GM23248 (cell line): ENCODE data around the gene TMEM270. TPM values are rescaled to one million over a fixed set of nuclear protein-coding genes. Genes with fewer than 3 reads are reported as not detected.

Experiments used
- DNase-seq: peaks from one replicate; pipeline ENCODE4 v3.0.0-alpha.2; 2015
- H2AFZ ChIP-seq: fragments of 200-600 bp; sonication (generic); 2 replicates; pipeline ENCODE4 v1.6.1; 2016; ENCODE audit warnings: antibody characterized with exemption
- H3F3A ChIP-seq: fragments of 200-600 bp; sonication (generic); 2 replicates; pipeline ENCODE4 v1.6.1; 2016; ENCODE audit warnings: mild to moderate bottlenecking, antibody characterized with exemption, mixed run types; ENCODE audit not compliant: insufficient read depth
- H3K27ac ChIP-seq: fragments of 200-600 bp; sonication (generic); 2 replicates; pipeline ENCODE4 v1.5.1; 2016; ENCODE audit warnings: mild to moderate bottlenecking
- H3K27me3 ChIP-seq: fragments of 200-600 bp; sonication (generic); replicated peaks from 2 replicates; pipeline ENCODE4 v1.6.1; 2016; ENCODE audit warnings: mild to moderate bottlenecking; ENCODE audit not compliant: insufficient read depth
- H3K36me3 ChIP-seq: fragments of 200-600 bp; sonication (generic); 2 replicates; pipeline ENCODE4 v1.6.1; 2016; ENCODE audit warnings: low read depth, mild to moderate bottlenecking
- H3K4me1 ChIP-seq: fragments of 200-600 bp; sonication (generic); 2 replicates; pipeline ENCODE4 v1.6.1; 2016; ENCODE audit warnings: mild to moderate bottlenecking; ENCODE audit not compliant: insufficient read depth
- H3K4me2 ChIP-seq: fragments of 200-600 bp; sonication (generic); one replicate; pipeline ENCODE4 v1.6.1; 2016; ENCODE audit warnings: mild to moderate bottlenecking; ENCODE audit not compliant: unreplicated experiment
- H3K4me3 ChIP-seq: fragments of 200-600 bp; sonication (generic); 2 replicates; pipeline ENCODE4 v1.5.1; 2016; ENCODE audit warnings: mild to moderate bottlenecking
- H3K79me2 ChIP-seq: fragments of 200-600 bp; sonication (generic); 2 replicates; pipeline ENCODE4 v1.6.1; 2016; ENCODE audit warnings: mild to moderate bottlenecking; ENCODE audit not compliant: insufficient read depth
- H3K9ac ChIP-seq: fragments of 200-600 bp; sonication (generic); 2 replicates; pipeline ENCODE4 v1.6.1; 2016; ENCODE audit warnings: mild to moderate bottlenecking
- H3K9me2 ChIP-seq: fragments of 200-600 bp; sonication (generic); 2 replicates; pipeline ENCODE4 v1.6.1; 2016; ENCODE audit warnings: mixed run types, mild to moderate bottlenecking, moderate library complexity; ENCODE audit not compliant: insufficient read depth
- H3K9me3 ChIP-seq: fragments of 200-600 bp; sonication (generic); one replicate; pipeline ENCODE4 v1.6.1; 2017; ENCODE audit warnings: low read depth
- H4K20me1 ChIP-seq: fragments of 200-600 bp; sonication (generic); 2 replicates; pipeline ENCODE4 v1.6.0; 2016; ENCODE audit not compliant: insufficient read depth
- EZH2 ChIP-seq: fragments of 200-600 bp; sonication (generic); IDR thresholded peaks from 2 replicates; pipeline ENCODE4 v1.6.1; 2018; ENCODE audit warnings: antibody characterized with exemption, mild to moderate bottlenecking; ENCODE audit not compliant: insufficient read depth, poor library complexity, severe bottlenecking
- EZH2phosphoT487 ChIP-seq: fragments of 200-600 bp; sonication (generic); IDR thresholded peaks from 2 replicates; pipeline ENCODE4 v1.6.1; 2018; ENCODE audit warnings: antibody characterized with exemption, moderate library complexity, mild to moderate bottlenecking, low read depth; ENCODE audit not compliant: insufficient read depth
- WGBS, 2 experiments: methylation state at CpG; one replicate each; pipeline ENCODE4 v1.1.6; 2015 to 2017; ENCODE audit warnings: low lambda C conversion rate in 2 of 2, low coverage in 1 of 2; ENCODE audit errors: missing lambda C conversion rate in 2 of 2; 5-methylcytosine and 5-hydroxymethylcytosine counted together
- in situ Hi-C: fragments of 300-500 bp; cut with MboI; formaldehyde crosslinking; loops from 2 replicates; pipeline ENCODE4 v1.15.0; 2020
- polyA plus RNA-seq: library from polyadenylated mRNA; unstranded; fragments of >200 nt; fragmentation: Nextera tagmentation; extraction: Ambion mirVana; gene quantifications from 2 replicates; pipeline ENCODE4 v1.2.1, GENCODE V29; 2016
- total RNA-seq: library from RNA; depleted of rRNA; stranded (reverse); fragments of >200 nt; shearing (Covaris generic); gene quantifications from 2 replicates; pipeline ENCODE4 v1.2.3, GENCODE V29; 2014

The TMEM270 gene
- total and polyA plus RNA-seq, 2 experiments from 2014 or later, result not detected

GRCh38 chr7:73823873-73824592 lies 36.9 kb upstream of the TMEM270 start:
- DNase-seq, result no peak
- Histone ChIP-seq H3K9me2 (no peaks in the 10 kb centered on the region), H3K4me1 (peaks cover 10% of the 10 kb centered on the region), H3F3A (0 out of 2 replicates have a peak, but pooled peaks cover 8% of the 10 kb centered on the region), H3K27ac (no peak overlapping the region), H3K36me3 (no peaks in the 10 kb centered on the region), H2AFZ (no peak overlapping the region), H3K9ac (no peak overlapping the region), H3K27me3 (no peaks in the 10 kb centered on the region), H3K4me2 (no peak overlapping the region), H3K79me2 (no peaks in the 10 kb centered on the region), H4K20me1 (no peaks in the 10 kb centered on the region), H3K4me3 (no peak overlapping the region), H3K9me3 (no peaks in the 10 kb centered on the region)
- WGBS, 2 experiments, result 96 to 100% methylated on average over 8 to 11 of the region's 11 CpGs
- in situ Hi-C loops, result no loop called here
- no peak for TF ChIP-seq EZH2
- TF ChIP-seq EZH2phosphoT487, result no peak

GRCh38 chr7:73824986-73825385 lies 36.0 kb upstream of the TMEM270 start:
- 90 to 92% methylated on average over 9 of the region's 9 CpGs for WGBS, 2 experiments
- no peaks in the 10 kb centered on the region for H3K27me3 ChIP-seq
- H3K27ac ChIP-seq, result no peak overlapping the region
- no peak for DNase-seq
- no peak for TF ChIP-seq EZH2phosphoT487
- no peak for TF ChIP-seq EZH2
- no peaks in the 10 kb centered on the region for H3K9me2 ChIP-seq
- H3K4me1 ChIP-seq, result peaks cover 10% of the 10 kb centered on the region
- no peak overlapping the region for H3K9ac ChIP-seq
- in situ Hi-C loops, result no loop called here
- no peaks in the 10 kb centered on the region for H3K79me2 ChIP-seq
- H3F3A ChIP-seq, result 0 out of 2 replicates have a peak, but pooled peaks cover 8% of the 10 kb centered on the region
- H3K9me3 ChIP-seq, result no peaks in the 10 kb centered on the region
- no peak overlapping the region for H2AFZ ChIP-seq
- no peaks in the 10 kb centered on the region for H3K36me3 ChIP-seq
- no peaks in the 10 kb centered on the region for H4K20me1 ChIP-seq
- no peak overlapping the region for H3K4me3 ChIP-seq
- no peak overlapping the region for H3K4me2 ChIP-seq

GRCh38 chr7:73827567-73828106 lies 33.3 kb upstream of the TMEM270 start:
- Histone ChIP-seq H3K9ac (no peak overlapping the region), H3K79me2 (no peaks in the 10 kb centered on the region), H3F3A (0 out of 2 replicates have a peak, but pooled peaks cover 8% of the 10 kb centered on the region), H3K4me3 (no peak overlapping the region), H4K20me1 (no peaks in the 10 kb centered on the region), H3K36me3 (no peaks in the 10 kb centered on the region), H3K9me2 (no peaks in the 10 kb centered on the region), H3K9me3 (no peaks in the 10 kb centered on the region), H3K27me3 (no peaks in the 10 kb centered on the region), H2AFZ (no peak overlapping the region), H3K4me2 (no peak overlapping the region), H3K27ac (no peak overlapping the region), H3K4me1 (peaks cover 7% of the 10 kb centered on the region)
- in situ Hi-C loops, result no loop called here
- 42 to 63% methylated on average over 7 to 11 of the region's 11 CpGs for WGBS, 2 experiments
- no peak for TF ChIP-seq EZH2
- TF ChIP-seq EZH2phosphoT487, result no peak
- DNase-seq, result no peak

GRCh38 chr7:73828107-73828803 lies 32.7 kb upstream of the TMEM270 start:
- peaks cover 2% of the 10 kb centered on the region for H3K4me1 ChIP-seq
- H3K79me2 ChIP-seq, result no peaks in the 10 kb centered on the region
- no peaks in the 10 kb centered on the region for H3K27me3 ChIP-seq
- H3F3A ChIP-seq, result 0 out of 2 replicates have a peak, but pooled peaks cover 4% of the 10 kb centered on the region
- no peak overlapping the region for H3K4me2 ChIP-seq
- TF ChIP-seq EZH2 (no peak), EZH2phosphoT487 (no peak)
- WGBS, 2 experiments, result 77 to 81% methylated on average over 11 to 14 of the region's 14 CpGs
- no peaks in the 10 kb centered on the region for H3K9me2 ChIP-seq
- DNase-seq, result peak; percentile 63
- no peak overlapping the region for H2AFZ ChIP-seq
- H4K20me1 ChIP-seq, result no peaks in the 10 kb centered on the region
- no peak overlapping the region for H3K4me3 ChIP-seq
- no peaks in the 10 kb centered on the region for H3K36me3 ChIP-seq
- no peak overlapping the region for H3K9ac ChIP-seq
- in situ Hi-C loops, result no loop called here
- no peaks in the 10 kb centered on the region for H3K9me3 ChIP-seq
- no peak overlapping the region for H3K27ac ChIP-seq
